Adipocyte (in vitro differentiated cells): ENCODE measurements around the gene NEURL3.

Source experiments
- DNase-seq: peaks from one replicate; pipeline ENCODE4 v3.0.0-alpha.2; 2015; ENCODE audit warnings: low read depth
- H3K27me3 ChIP-seq: replicated peaks from 2 replicates; pipeline ENCODE4 v1.7.0; 2013; ENCODE audit warnings: mild to moderate bottlenecking, low read length, moderate library complexity; ENCODE audit not compliant: control insufficient read depth, insufficient read depth
- H3K36me3 ChIP-seq: 2 replicates; pipeline ENCODE4 v1.7.0; 2013; ENCODE audit warnings: low read length, mild to moderate bottlenecking, moderate library complexity; ENCODE audit not compliant: control insufficient read depth, insufficient read depth, severe bottlenecking
- H3K4me1 ChIP-seq: 2 replicates; pipeline ENCODE4 v1.7.0; 2013; ENCODE audit warnings: mild to moderate bottlenecking, low read length, moderate library complexity; ENCODE audit not compliant: control insufficient read depth, insufficient read depth
- H3K4me3 ChIP-seq: 2 replicates; pipeline ENCODE4 v1.7.0; 2013; ENCODE audit warnings: mild to moderate bottlenecking, low read length, moderate library complexity
- H3K9ac ChIP-seq: 2 replicates; pipeline ENCODE4 v1.7.0; 2013; ENCODE audit warnings: mild to moderate bottlenecking, low read length, moderate library complexity
- H3K9me3 ChIP-seq: 2 replicates; pipeline ENCODE4 v1.7.0; 2013; ENCODE audit warnings: mild to moderate bottlenecking, low read length, moderate library complexity; ENCODE audit not compliant: control insufficient read depth

NEURL3 gene

GRCh38 chr2:96523659-96524481, 18.7 kb upstream of the NEURL3 start:
- Histone ChIP-seq H3K9ac (no peak overlapping the region), H3K4me3 (no peak overlapping the region), H3K27me3 (no peaks in the 10 kb centered on the region), H3K36me3 (no peaks in the 10 kb centered on the region), H3K9me3 (no peaks in the 10 kb centered on the region), H3K4me1 (peaks cover 25% of the 10 kb centered on the region)
- DNase-seq = peak; percentile 62

GRCh38 chr2:96522304-96523203, 17.4 kb upstream of the NEURL3 start:
- no peaks in the 10 kb centered on the region for H3K36me3 ChIP-seq
- peaks cover 3% of the 10 kb centered on the region for H3K9me3 ChIP-seq
- no peak for DNase-seq
- no peaks in the 10 kb centered on the region for H3K27me3 ChIP-seq
- no peak overlapping the region for H3K4me3 ChIP-seq
- H3K4me1 ChIP-seq = peaks cover 13% of the 10 kb centered on the region
- H3K9ac ChIP-seq = no peak overlapping the region

DNA sequence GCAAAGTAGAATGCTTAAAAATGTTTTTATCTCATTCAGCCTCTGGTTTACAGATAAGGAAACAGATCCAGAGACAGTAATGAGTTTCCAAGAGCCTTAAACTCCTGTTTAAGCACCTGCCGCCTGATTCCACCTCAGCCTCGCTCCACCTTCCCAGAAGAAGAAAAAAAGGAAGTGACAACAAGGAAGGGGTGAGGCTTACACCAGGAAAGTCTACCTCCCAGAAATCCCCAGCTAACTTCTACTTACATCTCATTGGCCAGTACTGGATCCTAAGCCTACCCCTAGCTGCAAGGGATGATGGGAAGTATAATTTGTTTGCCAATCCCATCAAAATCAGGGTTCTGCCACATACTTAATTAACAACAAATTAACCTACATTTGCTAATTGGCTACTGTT, 16.1 kb upstream of the NEURL3 start:
- H3K27me3 ChIP-seq = no peaks in the 10 kb centered on the region
- no peak for DNase-seq
- H3K36me3 ChIP-seq = no peaks in the 10 kb centered on the region
- H3K4me3 ChIP-seq = no peak overlapping the region
- H3K9me3 ChIP-seq = peaks cover 15% of the 10 kb centered on the region
- H3K4me1 ChIP-seq = peaks cover 9% of the 10 kb centered on the region
- H3K9ac ChIP-seq = no peak overlapping the region

DNA sequence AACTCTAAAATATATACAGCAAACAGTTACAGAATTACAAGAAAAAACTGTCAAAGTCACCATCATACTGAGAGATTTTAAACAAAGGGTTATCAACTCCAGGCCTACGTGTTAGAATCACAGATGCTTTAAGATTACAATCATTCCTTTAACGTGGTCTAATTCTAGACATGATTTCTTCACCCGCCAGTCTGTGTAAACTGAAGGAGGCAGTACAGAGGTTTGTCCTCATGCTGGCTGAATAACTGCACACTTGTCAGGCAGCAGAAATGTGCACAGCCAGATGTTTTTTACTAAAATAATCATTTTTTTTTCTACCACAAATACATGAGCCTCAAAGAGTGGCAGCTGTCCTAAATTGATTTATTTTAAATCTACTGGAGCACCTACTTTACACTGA, 15.5 kb upstream of the NEURL3 start:
- Histone ChIP-seq H3K27me3 (no peaks in the 10 kb centered on the region), H3K9ac (no peak overlapping the region), H3K9me3 (peaks cover 17% of the 10 kb centered on the region), H3K36me3 (no peaks in the 10 kb centered on the region), H3K4me3 (no peak overlapping the region), H3K4me1 (peaks cover 9% of the 10 kb centered on the region)
- no peak for DNase-seq

DNA sequence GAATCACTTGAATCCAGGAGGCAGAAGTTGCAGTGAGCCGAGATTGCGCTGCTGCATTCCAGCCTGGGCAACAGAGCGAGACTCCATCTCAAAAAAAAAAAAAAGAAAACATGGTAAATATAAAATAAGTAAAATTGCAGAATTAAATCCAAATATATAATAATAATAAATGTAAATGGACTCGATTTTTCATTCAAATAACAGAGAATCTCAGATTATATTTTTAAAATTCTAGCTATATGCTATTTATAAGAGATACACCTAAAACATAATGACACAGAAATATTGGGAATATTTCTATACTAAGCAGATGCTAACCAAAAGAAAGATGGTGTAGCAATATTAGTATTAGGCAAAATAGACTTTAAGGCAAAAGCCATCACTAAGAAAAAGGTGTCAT, 15.1 kb upstream of the NEURL3 start:
- peaks cover 17% of the 10 kb centered on the region for H3K9me3 ChIP-seq

DNA sequence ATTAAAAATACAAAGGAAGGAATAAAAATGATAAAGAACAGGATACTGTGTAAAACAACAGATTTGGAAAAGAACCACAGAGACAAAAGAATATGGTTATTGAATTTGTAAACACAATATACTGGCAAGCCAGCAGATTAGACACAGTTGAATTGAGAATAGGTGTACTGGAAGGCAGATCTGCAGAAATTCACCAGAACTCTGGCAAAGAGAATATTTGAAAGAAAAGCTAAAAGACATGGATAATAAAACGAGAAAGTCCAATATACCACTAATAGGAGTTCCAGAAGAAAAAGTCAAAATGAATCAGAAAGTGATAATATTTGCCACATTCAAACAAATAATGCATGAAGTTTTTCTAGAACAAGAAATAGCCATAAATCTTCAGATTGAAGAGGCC, 11.9 kb upstream of the NEURL3 start:
- no peaks in the 10 kb centered on the region for H3K4me1 ChIP-seq
- no peak overlapping the region for H3K4me3 ChIP-seq
- peaks cover 17% of the 10 kb centered on the region for H3K9me3 ChIP-seq
- peaks cover 12% of the 10 kb centered on the region for H3K27me3 ChIP-seq
- no peaks in the 10 kb centered on the region for H3K36me3 ChIP-seq
- DNase-seq = no peak
- no peak overlapping the region for H3K9ac ChIP-seq

More for the DNA sequence above, 15.1 kb upstream of the NEURL3 start:
- Histone ChIP-seq H3K4me1 (peaks cover 9% of the 10 kb centered on the region), H3K4me3 (no peak overlapping the region), H3K36me3 (no peaks in the 10 kb centered on the region), H3K27me3 (no peaks in the 10 kb centered on the region), H3K9ac (no peak overlapping the region)
- DNase-seq = no peak

DNA sequence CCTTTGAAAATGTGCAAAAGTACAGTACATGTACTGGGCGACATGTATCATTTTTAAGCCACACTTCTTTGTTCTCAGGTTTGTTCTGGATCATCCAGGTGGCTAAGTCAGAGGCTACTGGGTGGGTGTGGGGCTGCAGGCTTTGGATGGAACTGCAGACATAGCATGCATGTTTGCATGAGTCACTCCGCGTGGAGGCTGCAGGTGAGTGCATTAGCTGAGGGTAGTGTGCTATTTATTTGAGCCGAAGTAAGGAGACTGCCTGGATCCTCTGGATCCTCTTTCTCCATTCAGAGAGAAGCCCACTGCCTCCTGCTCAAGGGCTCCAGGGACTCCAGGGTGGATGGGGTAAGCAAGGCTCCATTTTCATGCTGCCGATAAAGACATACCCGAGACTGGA, 9.4 kb upstream of the NEURL3 start:
- Histone ChIP-seq H3K9ac (no peak overlapping the region), H3K27me3 (peaks cover 33% of the 10 kb centered on the region), H3K9me3 (peaks cover 17% of the 10 kb centered on the region), H3K36me3 (no peaks in the 10 kb centered on the region), H3K4me3 (no peak overlapping the region), H3K4me1 (no peaks in the 10 kb centered on the region)
- DNase-seq = no peak

DNA sequence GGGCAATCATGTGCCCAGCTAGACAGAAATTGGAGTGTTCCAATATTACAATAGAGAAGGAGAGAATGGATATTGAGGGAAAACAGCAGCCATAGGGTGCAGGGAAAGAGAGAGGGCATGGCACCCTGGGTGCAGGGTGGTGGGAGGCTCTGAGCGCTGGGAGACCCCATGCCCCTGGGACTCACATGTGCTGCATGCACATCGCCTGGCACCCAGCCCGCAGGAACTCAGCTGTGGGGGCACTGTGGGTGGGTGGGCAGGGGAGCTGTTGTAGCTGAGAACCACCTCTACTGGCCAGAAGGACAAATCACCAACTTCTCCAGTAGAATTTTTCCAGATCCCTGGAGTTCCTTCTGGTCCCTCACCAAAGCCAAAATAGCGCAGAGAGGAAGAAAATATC, 7.2 kb upstream of the NEURL3 start:
- no peak for DNase-seq
- H3K9me3 ChIP-seq = peaks cover 12% of the 10 kb centered on the region
- no peaks in the 10 kb centered on the region for H3K36me3 ChIP-seq
- H3K9ac ChIP-seq = no peak overlapping the region
- peaks cover 3% of the 10 kb centered on the region for H3K4me1 ChIP-seq
- peaks cover 33% of the 10 kb centered on the region for H3K27me3 ChIP-seq
- no peak overlapping the region for H3K4me3 ChIP-seq

DNA sequence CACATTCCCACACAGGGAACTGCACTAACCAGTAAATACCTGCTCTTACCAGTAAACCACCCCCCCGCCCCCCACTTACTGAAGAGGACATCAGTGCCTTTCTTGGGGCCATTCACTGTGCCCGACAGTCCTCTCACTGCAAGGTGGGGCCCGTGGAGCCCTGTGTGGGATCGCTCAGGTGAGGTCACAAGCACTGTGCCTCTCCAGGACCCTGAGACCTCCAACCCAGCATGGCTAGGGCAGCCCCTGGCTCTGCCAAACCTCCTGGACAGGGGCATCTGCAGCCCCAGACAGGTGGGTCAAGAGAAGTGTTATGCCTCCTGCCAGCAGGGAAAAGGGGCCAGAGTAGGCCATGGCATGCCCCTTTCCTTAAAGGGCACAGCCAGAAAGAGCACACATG, 6.7 kb upstream of the NEURL3 start:
- H3K27me3 ChIP-seq = peaks cover 33% of the 10 kb centered on the region
- DNase-seq = no peak
- H3K36me3 ChIP-seq = no peaks in the 10 kb centered on the region
- no peak overlapping the region for H3K9ac ChIP-seq
- peaks cover 3% of the 10 kb centered on the region for H3K4me1 ChIP-seq
- no peak overlapping the region for H3K4me3 ChIP-seq
- peaks cover 8% of the 10 kb centered on the region for H3K9me3 ChIP-seq

DNA sequence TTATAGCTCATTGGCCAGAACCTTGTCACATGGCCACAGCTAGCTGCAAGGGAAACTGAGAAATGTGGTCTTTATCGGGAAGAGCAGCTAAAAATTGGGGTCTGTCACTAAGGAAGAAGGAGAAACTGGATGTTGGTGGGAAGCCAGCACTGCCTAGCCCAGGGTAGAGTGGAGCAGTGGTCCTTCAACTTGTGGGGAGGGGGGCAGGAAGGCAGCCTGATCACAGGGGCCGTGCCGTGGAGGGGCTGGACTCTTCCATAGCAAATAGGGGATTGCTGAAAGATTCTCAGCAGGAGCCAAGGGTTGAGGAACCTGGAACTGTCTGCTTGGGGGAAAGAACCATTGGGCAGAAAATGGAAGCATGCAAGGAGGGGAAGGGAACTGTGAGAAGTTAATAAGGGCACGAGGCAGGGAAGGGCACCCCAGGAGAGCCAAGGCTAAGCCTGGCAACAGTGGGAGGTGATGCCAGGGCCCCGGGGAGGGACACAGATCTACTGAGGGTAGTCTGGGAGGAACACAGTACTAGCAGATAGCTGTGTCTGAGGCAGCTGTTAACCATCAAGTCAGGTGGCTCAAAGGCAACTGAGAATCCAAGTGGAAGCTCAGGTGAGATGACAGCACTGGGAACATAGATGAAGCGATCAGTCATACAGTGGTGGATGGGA, 5.9 kb upstream of the NEURL3 start:
- no peak for DNase-seq
- peaks cover 1% of the 10 kb centered on the region for H3K9me3 ChIP-seq
- H3K4me3 ChIP-seq = no peak overlapping the region
- peaks cover 3% of the 10 kb centered on the region for H3K4me1 ChIP-seq
- H3K9ac ChIP-seq = no peak overlapping the region
- H3K27me3 ChIP-seq = peaks cover 33% of the 10 kb centered on the region
- H3K36me3 ChIP-seq = no peaks in the 10 kb centered on the region

DNA sequence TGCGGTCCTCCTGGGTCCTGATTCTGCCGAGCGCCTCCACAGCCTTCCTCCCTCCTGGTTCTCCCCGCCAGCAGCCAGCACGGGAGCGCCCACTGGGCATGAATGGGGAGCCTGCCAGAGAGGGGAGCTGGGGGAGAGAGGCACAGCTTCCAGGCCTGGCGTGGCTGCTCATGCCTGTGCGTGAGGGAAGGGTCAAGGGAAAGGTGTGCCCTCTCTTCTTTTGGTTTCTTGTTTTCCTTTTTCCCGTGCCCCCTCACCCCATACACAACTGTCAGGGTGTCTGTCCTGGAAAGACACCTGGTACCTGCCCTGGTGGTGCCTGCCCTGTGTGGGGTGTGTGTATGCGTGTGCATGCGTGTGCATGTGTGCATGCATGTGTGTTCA, 4.7 kb upstream of the NEURL3 start:
- peaks cover 33% of the 10 kb centered on the region for H3K27me3 ChIP-seq
- H3K4me3 ChIP-seq = no peak overlapping the region
- H3K36me3 ChIP-seq = no peaks in the 10 kb centered on the region
- DNase-seq = no peak
- peaks cover 3% of the 10 kb centered on the region for H3K4me1 ChIP-seq
- no peak overlapping the region for H3K9ac ChIP-seq
- H3K9me3 ChIP-seq = no peaks in the 10 kb centered on the region
